ENCODE results near the gene ODF2.

- TF ChIP-seq CTCF (IDR thresholded peaks at IDR 0.05) = no peak
- TF ChIP-seq POLR2A (IDR thresholded peaks at IDR 0.05) = no peak
- TF ChIP-seq EP300 (IDR thresholded peaks at IDR 0.05) = no peak
Measured at GRCh38 chr9:128526720-128527119, 70.9 kb downstream of the ODF2 start.

Measured in ovary (tissue), 3 donors.